ENCODE data around the gene OTUB2.

Gene OTUB2

GRCh38 chr14:94038510-94038909 is 12.4 kb downstream of the OTUB2 start:
- Histone ChIP-seq H3K27ac (ENCODE audit: low read depth, low read length, poor library complexity, severe bottlenecking) (no peak overlapping the region), H3K79me2 (ENCODE audit: insufficient read depth, low read length) (no peaks in the 10 kb centered on the region), H3F3A (ENCODE audit: insufficient read depth, low read length) (no peaks in the 10 kb centered on the region), H3K4me2 (ENCODE audit: low read length) (no peak overlapping the region), H3K36me3 (ENCODE audit: insufficient read depth, low read length) (no peaks in the 10 kb centered on the region), H3K4me3 (ENCODE audit: low read depth, low read length, poor library complexity, severe bottlenecking) (no peak overlapping the region), H3K27me3 (ENCODE audit: insufficient read depth, low read length) (no peaks in the 10 kb centered on the region), H3K9me2 (ENCODE audit: low read depth, low read length) (no peaks in the 10 kb centered on the region), H3K4me1 (ENCODE audit: insufficient read depth, low read length, severe bottlenecking) (no peaks in the 10 kb centered on the region), H3K9me3 (ENCODE audit: low read length) (no peaks in the 10 kb centered on the region), H4K20me1 (ENCODE audit: insufficient read depth, low read length) (no peaks in the 10 kb centered on the region), H2AFZ (ENCODE audit: low read length) (no peak overlapping the region), H3K9ac (ENCODE audit: low read length) (no peak overlapping the region)
- TF ChIP-seq, protein P1, sequence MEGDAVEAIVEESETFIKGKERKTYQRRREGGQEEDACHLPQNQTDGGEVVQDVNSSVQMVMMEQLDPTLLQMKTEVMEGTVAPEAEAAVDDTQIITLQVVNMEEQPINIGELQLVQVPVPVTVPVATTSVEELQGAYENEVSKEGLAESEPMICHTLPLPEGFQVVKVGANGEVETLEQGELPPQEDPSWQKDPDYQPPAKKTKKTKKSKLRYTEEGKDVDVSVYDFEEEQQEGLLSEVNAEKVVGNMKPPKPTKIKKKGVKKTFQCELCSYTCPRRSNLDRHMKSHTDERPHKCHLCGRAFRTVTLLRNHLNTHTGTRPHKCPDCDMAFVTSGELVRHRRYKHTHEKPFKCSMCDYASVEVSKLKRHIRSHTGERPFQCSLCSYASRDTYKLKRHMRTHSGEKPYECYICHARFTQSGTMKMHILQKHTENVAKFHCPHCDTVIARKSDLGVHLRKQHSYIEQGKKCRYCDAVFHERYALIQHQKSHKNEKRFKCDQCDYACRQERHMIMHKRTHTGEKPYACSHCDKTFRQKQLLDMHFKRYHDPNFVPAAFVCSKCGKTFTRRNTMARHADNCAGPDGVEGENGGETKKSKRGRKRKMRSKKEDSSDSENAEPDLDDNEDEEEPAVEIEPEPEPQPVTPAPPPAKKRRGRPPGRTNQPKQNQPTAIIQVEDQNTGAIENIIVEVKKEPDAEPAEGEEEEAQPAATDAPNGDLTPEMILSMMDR (IDR thresholded peaks at IDR 0.05; ENCODE audit: low read length) = no peak
- no peak for TF ChIP-seq EZH2 (IDR thresholded peaks at IDR 0.05; ENCODE audit: borderline replicate concordance, low read length)

GRCh38 chr14:94038921-94039629 is 12.9 kb downstream of the OTUB2 start:
- no peaks in the 10 kb centered on the region for H3K79me2 ChIP-seq (ENCODE audit: insufficient read depth, low read length)
- no peak overlapping the region for H2AFZ ChIP-seq (ENCODE audit: low read length)
- H3K9ac ChIP-seq (ENCODE audit: low read length) = no peak overlapping the region
- no peaks in the 10 kb centered on the region for H3K4me1 ChIP-seq (ENCODE audit: insufficient read depth, low read length, severe bottlenecking)
- TF ChIP-seq, protein P1 (IDR thresholded peaks at IDR 0.05; ENCODE audit: low read length) = no peak
- no peak for TF ChIP-seq EZH2 (IDR thresholded peaks at IDR 0.05; ENCODE audit: borderline replicate concordance, low read length)
- H4K20me1 ChIP-seq (ENCODE audit: insufficient read depth, low read length) = no peaks in the 10 kb centered on the region
- no peaks in the 10 kb centered on the region for H3K9me2 ChIP-seq (ENCODE audit: low read depth, low read length)
- no peaks in the 10 kb centered on the region for H3K36me3 ChIP-seq (ENCODE audit: insufficient read depth, low read length)
- H3K27ac ChIP-seq (ENCODE audit: low read depth, low read length, poor library complexity, severe bottlenecking) = no peak overlapping the region
- H3F3A ChIP-seq (ENCODE audit: insufficient read depth, low read length) = no peaks in the 10 kb centered on the region
- no peak overlapping the region for H3K4me3 ChIP-seq (ENCODE audit: low read depth, low read length, poor library complexity, severe bottlenecking)
- no peaks in the 10 kb centered on the region for H3K27me3 ChIP-seq (ENCODE audit: insufficient read depth, low read length)
- no peak overlapping the region for H3K4me2 ChIP-seq (ENCODE audit: low read length)
- no peaks in the 10 kb centered on the region for H3K9me3 ChIP-seq (ENCODE audit: low read length)

DNA sequence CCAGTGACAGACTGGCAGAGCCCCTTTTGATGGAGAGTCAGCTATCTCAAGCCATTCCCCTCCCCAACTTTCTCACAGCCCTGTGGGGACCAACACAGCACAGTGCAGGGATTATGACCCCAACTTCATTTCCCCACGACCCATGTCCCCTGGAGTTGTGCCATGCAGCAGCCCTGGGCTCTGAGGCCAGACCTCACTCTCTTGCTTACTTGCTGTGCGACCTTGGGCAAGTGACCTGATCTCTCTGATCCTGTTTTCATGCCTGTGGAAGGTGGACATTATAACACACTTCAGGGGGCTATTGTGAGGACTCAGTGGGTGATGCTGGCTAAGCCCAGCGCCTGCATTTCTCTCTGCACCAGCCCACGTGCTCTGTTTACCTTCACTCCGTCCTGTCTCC is 14.1 kb downstream of the OTUB2 start:
- Histone ChIP-seq H3K9ac (ENCODE audit: low read length) (no peak overlapping the region), H3K27ac (ENCODE audit: low read depth, low read length, poor library complexity, severe bottlenecking) (no peak overlapping the region), H3K4me1 (ENCODE audit: insufficient read depth, low read length, severe bottlenecking) (no peaks in the 10 kb centered on the region), H3K4me2 (ENCODE audit: low read length) (no peak overlapping the region), H3K79me2 (ENCODE audit: insufficient read depth, low read length) (no peaks in the 10 kb centered on the region), H3K4me3 (ENCODE audit: low read depth, low read length, poor library complexity, severe bottlenecking) (no peak overlapping the region), H3K36me3 (ENCODE audit: insufficient read depth, low read length) (peaks cover 9% of the 10 kb centered on the region), H3K27me3 (ENCODE audit: insufficient read depth, low read length) (no peaks in the 10 kb centered on the region), H4K20me1 (ENCODE audit: insufficient read depth, low read length) (no peaks in the 10 kb centered on the region), H3F3A (ENCODE audit: insufficient read depth, low read length) (no peaks in the 10 kb centered on the region), H3K9me2 (ENCODE audit: low read depth, low read length) (no peaks in the 10 kb centered on the region), H3K9me3 (ENCODE audit: low read length) (no peaks in the 10 kb centered on the region), H2AFZ (ENCODE audit: low read length) (no peak overlapping the region)
- TF ChIP-seq, protein P1 (IDR thresholded peaks at IDR 0.05; ENCODE audit: low read length) = no peak
- no peak for TF ChIP-seq EZH2 (IDR thresholded peaks at IDR 0.05; ENCODE audit: borderline replicate concordance, low read length)
